GM19351 (cell line): Measurements from ENCODE around the gene HDGFL3.
"Not testable (repeated sequence)": the region's sequence is repeated elsewhere in the genome, so short reads cannot be mapped to it uniquely, and the experiment has no call there.

Source experiments
- ATAC-seq: cut with Tn5 transposase; IDR thresholded peaks from one replicate; pipeline ENCODE4 v1.9.1; 2021; ENCODE audit warnings: mild to moderate bottlenecking, moderate library complexity; ENCODE audit not compliant: unreplicated experiment

The HDGFL3 gene

GRCh38 chr15:83207660-83208366, at the start of gene HDGFL3:
Gene HDGFL3 (minus strand): TSS chr15:83207823. CDS start chr15:83207414, 409 bp downstream.
- ATAC-seq = peak; percentile 41

DNA sequence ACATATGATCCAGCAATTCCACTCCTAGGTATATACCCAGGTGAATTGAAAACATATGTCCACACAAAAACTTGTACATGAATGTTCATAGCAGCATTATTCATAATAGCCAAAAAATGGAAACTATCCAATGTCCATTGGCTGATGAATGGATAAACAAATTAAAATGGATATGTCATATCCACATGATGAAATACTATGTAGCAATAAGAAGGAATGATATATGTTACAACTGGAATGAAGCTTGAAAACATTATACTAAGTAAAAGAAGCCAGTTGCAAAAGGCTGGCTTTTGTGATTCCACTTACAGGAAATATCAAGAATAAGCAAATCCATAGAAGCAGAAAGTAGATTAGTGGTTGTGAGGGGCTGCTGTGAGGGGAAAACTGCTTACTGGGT, 43.2 kb upstream of the HDGFL3 start:
- no peak for ATAC-seq

DNA sequence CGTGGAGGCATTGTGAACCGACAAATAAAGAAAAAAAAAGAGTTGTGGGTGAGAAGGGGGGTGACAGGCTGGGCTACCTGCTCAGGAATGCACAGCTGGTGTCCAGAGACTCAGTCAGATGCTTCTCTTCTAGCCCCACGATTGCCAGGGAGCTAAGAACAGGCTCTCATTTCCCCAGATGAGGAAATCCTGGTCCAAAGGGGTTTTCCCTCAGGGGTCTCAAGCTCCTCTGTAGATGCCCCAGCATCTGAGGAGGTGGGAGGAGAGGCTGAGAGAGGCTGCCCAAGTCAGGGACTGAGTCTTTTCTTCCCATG, 41.4 kb upstream of the HDGFL3 start:
- no peak for ATAC-seq

GRCh38 chr15:83248151-83249029, 40.8 kb upstream of the HDGFL3 start:
- ATAC-seq = no peak

GRCh38 chr15:83243634-83244033, 36.0 kb upstream of the HDGFL3 start:
- ATAC-seq = no peak

- ATAC-seq = no peak
Measured at GRCh38 chr15:83230242-83230641, 22.6 kb upstream of the HDGFL3 start.

- ATAC-seq = no peak
Measured at GRCh38 chr15:83225449-83225848, 17.8 kb upstream of the HDGFL3 start.

DNA sequence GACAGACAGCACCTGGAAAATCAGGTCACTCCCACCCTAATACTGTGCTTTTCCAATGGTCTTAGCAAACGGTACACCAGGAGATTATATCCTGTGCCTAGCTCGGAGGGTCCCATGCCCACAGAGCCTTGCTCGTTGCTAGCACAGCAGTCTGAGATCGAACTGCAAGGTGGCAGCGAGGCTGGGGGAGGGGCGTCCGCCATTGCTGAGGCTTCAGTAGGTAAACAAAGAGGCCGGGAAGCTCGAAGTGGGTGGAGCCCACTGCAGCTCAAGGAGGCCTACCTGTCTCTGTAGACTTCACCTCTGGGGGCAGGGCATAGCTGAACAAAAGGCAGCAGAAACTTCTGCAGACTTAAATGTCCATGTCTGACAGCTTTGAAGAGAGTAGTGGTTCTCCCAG, 14.2 kb upstream of the HDGFL3 start:
- not testable (repeated sequence) for ATAC-seq

DNA sequence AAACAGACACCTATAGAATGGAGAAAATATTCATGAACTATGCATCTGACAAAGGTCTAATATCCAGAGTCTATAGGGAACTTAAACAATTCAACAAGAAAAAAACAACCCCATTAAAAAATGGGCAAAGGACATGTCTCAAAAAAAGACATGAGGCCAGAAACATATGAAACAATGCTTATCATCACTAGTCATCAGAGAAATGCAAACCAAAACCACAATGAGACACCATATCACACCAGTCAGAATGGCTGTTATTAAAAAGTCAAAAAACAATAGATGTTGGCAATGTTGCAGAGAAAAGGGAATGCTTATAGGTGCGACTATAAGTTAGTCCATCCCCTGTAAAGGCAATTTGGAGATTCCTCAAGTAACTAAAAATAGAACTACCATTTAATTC, 11.4 kb upstream of the HDGFL3 start:
- no peak for ATAC-seq

GRCh38 chr15:83215306-83215705, 7.7 kb upstream of the HDGFL3 start:
- ATAC-seq = no peak

- no peak for ATAC-seq
Measured at GRCh38 chr15:83210619-83211018, 3.0 kb upstream of the HDGFL3 start.

DNA sequence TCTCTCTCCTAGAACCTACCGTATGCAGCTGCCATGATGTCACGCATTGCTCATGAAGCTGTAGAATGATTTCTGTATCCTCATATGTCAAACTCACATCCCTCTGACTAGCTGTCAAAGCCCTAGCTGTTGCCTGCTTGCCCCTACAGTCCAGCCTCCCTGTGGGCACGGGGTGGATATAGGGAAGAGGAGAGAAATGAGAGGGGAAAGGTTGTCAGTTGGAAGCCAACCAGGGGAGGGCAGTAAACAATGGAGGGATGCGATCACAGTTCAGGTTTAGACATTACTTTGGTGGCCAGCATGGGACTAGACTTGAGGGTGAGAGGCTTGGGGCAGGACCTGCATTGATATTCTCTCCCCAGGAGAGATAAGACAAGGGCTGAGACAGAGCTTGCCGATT, 1.7 kb upstream of the HDGFL3 start:
- no peak for ATAC-seq

DNA sequence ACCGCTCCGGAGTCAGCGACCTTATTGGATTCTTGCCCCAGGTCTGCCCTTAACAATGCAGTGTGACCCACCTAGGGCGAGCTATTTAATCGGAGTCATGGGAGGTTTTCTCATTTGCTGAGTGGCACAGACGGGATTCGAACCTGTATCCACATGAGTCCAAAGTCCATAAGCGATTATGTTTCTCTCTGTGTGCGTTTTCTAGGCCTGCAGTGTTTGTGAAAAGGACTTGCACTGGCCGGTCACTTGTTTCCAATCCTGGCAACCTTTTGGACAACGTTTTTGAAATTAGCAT, 691 bp upstream of the HDGFL3 start:
- no peak for ATAC-seq

DNA sequence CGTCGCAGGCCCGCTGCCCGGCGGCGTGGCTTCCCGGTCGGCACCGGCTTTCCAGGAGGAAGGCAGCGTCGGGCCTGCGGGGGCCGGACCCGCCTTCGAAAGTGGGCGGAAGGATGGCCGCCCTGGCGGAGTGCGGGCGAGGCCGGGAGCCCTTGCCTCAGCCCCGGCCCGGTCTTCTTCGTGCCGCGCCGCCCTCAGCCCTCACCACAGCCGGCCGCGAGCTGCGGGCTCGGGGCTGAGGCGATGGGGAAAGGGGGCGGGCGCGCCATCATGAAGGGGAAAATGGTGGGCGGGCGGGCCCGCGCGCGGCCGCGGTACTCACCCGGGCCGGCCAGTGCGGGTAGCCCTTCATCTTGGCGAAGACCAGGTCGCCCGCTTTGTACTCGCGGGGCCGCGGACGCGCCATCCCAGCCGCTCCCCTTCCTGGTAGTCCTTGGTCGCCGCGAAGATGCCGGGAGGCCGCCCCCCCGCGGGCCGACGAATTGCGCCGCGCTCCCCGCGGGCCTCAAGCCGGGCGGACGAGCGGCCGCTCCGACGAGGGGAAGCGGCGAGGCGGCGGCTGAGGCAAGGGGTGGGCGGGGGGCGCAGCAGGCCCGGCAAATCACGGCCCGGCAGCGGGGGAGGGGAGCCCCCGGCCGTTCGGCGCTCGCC, 489 bp downstream of the HDGFL3 start:
- ATAC-seq = peak; percentile 31

DNA sequence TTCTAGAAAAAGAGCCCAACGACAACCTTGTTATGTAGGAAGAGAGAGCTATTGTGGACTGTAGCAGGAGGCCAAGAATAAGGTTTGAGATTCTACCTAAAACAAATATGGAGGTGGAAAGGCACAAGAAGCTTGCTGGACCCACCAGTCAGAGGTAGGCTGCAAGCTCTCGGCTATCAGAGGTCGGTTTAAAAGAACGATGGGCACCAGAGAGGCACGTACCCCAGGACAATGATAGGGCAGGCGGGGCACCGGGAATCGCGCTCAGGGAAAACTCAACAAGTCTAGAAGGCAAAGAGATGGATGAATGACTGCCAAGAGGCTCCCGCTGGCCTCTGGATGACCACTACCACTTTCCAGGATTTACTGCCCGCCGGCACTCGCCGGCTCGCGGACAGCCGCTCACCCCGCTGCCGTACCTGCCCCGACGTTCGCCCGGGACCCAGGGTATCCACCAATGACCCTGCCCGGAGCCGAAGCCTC, 1.1 kb downstream of the HDGFL3 start:
- ATAC-seq = no peak

DNA sequence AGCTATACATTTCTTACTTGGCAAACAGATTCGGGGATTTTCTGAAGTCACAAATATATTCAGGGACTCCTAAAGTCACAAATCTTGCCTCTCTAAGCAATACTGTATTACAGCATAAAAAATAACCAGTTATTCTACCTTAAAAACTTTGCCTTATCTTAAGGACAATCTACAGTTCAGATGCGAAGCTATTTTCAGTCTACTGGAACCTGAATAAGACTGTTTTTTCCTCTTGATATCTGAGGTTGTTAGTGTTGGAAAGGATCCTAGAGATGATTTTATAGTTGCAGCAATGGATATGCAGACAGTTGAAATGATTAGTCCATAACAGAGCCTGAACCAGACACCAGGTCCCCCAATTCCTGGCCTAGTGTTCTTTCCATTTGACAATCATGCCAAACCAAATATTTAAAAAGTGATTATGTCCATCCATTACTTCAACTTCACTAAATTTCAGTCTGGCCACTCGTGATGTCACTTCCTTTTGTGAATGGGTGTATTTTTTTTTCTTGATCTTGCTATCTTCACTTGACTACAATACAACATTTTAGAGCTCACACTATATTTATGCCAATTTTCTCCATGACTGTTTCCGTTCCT, 1.8 kb downstream of the HDGFL3 start:
- ATAC-seq = no peak

DNA sequence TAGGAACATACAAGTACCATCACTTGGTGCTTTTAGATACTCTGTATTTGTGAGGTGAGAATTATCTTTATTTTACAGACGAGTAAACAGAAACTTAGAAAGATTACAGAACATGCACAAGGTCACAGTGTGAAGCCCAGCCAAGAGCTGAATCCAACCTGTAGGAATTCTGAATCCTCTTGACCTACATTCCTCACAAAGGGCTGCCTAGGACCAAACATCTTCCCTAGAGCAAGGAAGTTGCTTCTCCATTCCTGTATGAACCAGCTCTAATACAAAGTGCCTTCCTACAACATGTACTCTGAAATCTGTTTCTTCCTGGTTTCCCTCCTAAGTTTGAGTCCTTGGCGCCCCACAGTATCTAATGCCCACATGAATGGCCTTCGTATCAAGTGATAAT, 2.9 kb downstream of the HDGFL3 start:
- no peak for ATAC-seq

- ATAC-seq = no peak
Measured at GRCh38 chr15:83203543-83203942, 4.1 kb downstream of the HDGFL3 start.

DNA sequence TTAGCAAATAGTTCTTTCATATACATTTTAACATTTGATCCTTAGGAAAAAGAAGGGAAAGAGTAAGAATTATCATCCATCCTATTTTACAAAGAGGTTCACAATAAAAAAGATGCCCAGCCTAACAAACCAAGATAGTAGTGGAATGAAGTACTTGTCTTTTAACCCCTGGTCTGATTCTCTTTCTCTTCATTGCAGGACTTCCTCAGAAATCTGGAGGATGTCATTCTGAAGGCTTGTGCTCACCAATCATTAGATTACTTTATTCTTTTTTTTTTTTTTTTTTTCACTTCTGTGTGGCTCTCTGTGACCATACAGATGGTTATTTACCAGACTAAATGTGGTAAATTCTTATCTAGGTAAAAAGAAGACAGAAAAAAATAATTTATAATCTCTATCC, 7.0 kb downstream of the HDGFL3 start:
- ATAC-seq = no peak

DNA sequence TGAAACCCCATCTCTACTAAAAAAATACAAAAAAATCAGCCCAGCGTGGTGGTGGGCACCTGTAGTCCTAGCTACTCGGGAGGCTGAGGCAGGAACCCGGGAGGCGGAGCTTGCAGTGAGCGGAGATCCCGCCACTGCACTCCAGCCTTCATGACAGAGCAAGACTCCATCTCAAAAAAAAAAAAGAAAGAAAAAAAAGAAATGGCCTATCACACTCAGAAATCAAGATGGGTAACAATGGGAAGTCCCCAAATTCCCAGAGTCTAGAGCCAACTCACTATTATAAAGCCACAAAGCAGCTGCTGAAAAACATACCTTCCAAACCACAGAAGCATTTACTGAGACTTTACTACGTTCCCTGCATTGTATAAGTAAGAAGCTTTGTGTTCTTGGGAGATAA, 7.5 kb downstream of the HDGFL3 start:
- no peak for ATAC-seq

- peak; percentile 94 for ATAC-seq
Measured at GRCh38 chr15:83199288-83199687, 8.3 kb downstream of the HDGFL3 start.

DNA sequence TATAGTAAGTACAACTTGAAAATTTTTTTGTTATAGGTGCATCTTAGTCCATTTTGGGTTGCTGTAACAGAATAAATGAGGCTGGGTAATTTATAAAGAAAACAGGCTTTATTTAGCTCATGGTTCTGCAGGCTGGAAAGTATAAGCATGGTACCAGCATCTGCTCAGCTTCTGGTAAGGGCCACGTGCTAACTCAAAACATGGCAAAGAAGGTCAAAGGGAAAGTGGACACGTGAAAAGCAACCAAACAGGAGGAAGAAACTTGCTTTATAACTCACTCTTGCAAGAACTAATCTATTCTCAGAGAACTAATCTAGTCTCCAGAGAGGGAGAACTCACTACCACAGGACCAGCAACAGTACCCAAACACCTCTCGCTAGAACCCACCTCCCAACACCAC, 9.1 kb downstream of the HDGFL3 start:
- no peak for ATAC-seq
